Measurements from ENCODE around the gene TGFBR3.

GRCh38 chr1:91846639-91847013, 39.3 kb downstream of the TGFBR3 start:
- no peak for TF ChIP-seq POLR2A (IDR thresholded peaks at IDR 0.05; ENCODE audit: insufficient read depth in 1 of 2, low read depth in 2 of 2, low read length in 2 of 2)
- TF ChIP-seq ELF4 (CRISPR knock-in tag; IDR thresholded peaks at IDR 0.05; ENCODE audit: borderline replicate concordance), result no peak
- TF ChIP-seq, protein P1, sequence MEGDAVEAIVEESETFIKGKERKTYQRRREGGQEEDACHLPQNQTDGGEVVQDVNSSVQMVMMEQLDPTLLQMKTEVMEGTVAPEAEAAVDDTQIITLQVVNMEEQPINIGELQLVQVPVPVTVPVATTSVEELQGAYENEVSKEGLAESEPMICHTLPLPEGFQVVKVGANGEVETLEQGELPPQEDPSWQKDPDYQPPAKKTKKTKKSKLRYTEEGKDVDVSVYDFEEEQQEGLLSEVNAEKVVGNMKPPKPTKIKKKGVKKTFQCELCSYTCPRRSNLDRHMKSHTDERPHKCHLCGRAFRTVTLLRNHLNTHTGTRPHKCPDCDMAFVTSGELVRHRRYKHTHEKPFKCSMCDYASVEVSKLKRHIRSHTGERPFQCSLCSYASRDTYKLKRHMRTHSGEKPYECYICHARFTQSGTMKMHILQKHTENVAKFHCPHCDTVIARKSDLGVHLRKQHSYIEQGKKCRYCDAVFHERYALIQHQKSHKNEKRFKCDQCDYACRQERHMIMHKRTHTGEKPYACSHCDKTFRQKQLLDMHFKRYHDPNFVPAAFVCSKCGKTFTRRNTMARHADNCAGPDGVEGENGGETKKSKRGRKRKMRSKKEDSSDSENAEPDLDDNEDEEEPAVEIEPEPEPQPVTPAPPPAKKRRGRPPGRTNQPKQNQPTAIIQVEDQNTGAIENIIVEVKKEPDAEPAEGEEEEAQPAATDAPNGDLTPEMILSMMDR (CRISPR knock-in tag; IDR thresholded peaks at IDR 0.05), result no peak
- TF ChIP-seq ZBTB8A (CRISPR knock-in tag; IDR thresholded peaks at IDR 0.05; ENCODE audit: borderline replicate concordance, low read depth), result no peak
- TF ChIP-seq YY1 (IDR thresholded peaks at IDR 0.05; ENCODE audit: insufficient read depth, insufficient replicate concordance, low read depth, low read length), result no peak
- no peak for TF ChIP-seq JUNB (CRISPR knock-in tag; IDR thresholded peaks at IDR 0.05; ENCODE audit: borderline replicate concordance)
- TF ChIP-seq SP1 (IDR thresholded peaks at IDR 0.05), result no peak
- no peak for TF ChIP-seq SP1 (CRISPR knock-in tag; IDR thresholded peaks at IDR 0.05)
- no peak for TF ChIP-seq ZNF232 (CRISPR knock-in tag; IDR thresholded peaks at IDR 0.05; ENCODE audit: borderline replicate concordance)
- no peak for TF ChIP-seq TAF1 (CRISPR knock-in tag; IDR thresholded peaks at IDR 0.05)
- no peak for TF ChIP-seq MATR3 (CRISPR knock-in tag; IDR thresholded peaks at IDR 0.05)
- TF ChIP-seq ZNF577 (CRISPR knock-in tag; IDR thresholded peaks at IDR 0.05; ENCODE audit: borderline replicate concordance, low read depth), result no peak
- no peak for TF ChIP-seq AGO2 (optimal IDR thresholded peaks at IDR 0.05; ENCODE audit: low read depth, low read length)
